IMR-90 (cell line): ENCODE data around the gene FRMD5.

Experiments used
- BHLHE40 ChIP-seq: fragments of 150-350 bp; IDR thresholded peaks from 2 replicates; pipeline ENCODE4 v1.6.1; 2016; ENCODE audit warnings: mild to moderate bottlenecking, low read depth, low read length
- CEBPB ChIP-seq: IDR thresholded peaks from 2 replicates; pipeline ENCODE4 v1.6.1; 2012; ENCODE audit warnings: low read depth, low read length, improper control_type of control experiment
- FOS ChIP-seq: fragments of 150-350 bp; IDR thresholded peaks from 2 replicates; pipeline ENCODE4 v1.6.1; 2016; ENCODE audit warnings: low read depth, low read length
- MAFK ChIP-seq: IDR thresholded peaks from 2 replicates; pipeline ENCODE4 v1.6.1; 2012; ENCODE audit warnings: low read depth, low read length, improper control_type of control experiment
- MXI1 ChIP-seq: IDR thresholded peaks from 2 replicates; pipeline ENCODE4 v1.6.1; 2012; ENCODE audit warnings: low read depth, mild to moderate bottlenecking, low read length, moderate library complexity, borderline replicate concordance
- NFE2L2 ChIP-seq: fragments of 150-350 bp; IDR thresholded peaks from 2 replicates; pipeline ENCODE4 v1.6.1; 2016; ENCODE audit warnings: low read depth, mild to moderate bottlenecking, low read length
- POLR2A ChIP-seq: IDR thresholded peaks from 2 replicates; pipeline ENCODE4 v1.6.1; 2012; ENCODE audit warnings: mild to moderate bottlenecking, low read depth, low read length
- RAD21 ChIP-seq: IDR thresholded peaks from 2 replicates; pipeline ENCODE4 v1.6.1; 2012; ENCODE audit warnings: low read length, improper control_type of control experiment
- RCOR1 ChIP-seq: IDR thresholded peaks from 2 replicates; pipeline ENCODE4 v1.6.1; 2012; ENCODE audit warnings: mild to moderate bottlenecking, low read length, improper control_type of control experiment; ENCODE audit not compliant: insufficient replicate concordance
- RFX5 ChIP-seq: IDR thresholded peaks from 2 replicates; pipeline ENCODE4 v1.8.0; 2012; ENCODE audit warnings: low read depth, mild to moderate bottlenecking, low read length, moderate library complexity
- SMC3 ChIP-seq: fragments of 150-350 bp; IDR thresholded peaks from 2 replicates; pipeline ENCODE4 v1.6.1; 2016; ENCODE audit warnings: low read depth, mild to moderate bottlenecking, antibody characterized with exemption, low read length, moderate library complexity
- TF ChIP-seq, protein P1 (sequence below): conservative IDR thresholded peaks from 2 replicates; pipeline ENCODE4 v1.5.1; 2012; ENCODE audit warnings: mild to moderate bottlenecking, low read depth, low read length, improper control_type of control experiment
- TF ChIP-seq, protein P2 (sequence below): fragments of 150-350 bp; IDR thresholded peaks from 2 replicates; pipeline ENCODE4 v1.6.1; 2017; ENCODE audit warnings: mild to moderate bottlenecking, antibody characterized with exemption, low read length, low read depth

DNA sequence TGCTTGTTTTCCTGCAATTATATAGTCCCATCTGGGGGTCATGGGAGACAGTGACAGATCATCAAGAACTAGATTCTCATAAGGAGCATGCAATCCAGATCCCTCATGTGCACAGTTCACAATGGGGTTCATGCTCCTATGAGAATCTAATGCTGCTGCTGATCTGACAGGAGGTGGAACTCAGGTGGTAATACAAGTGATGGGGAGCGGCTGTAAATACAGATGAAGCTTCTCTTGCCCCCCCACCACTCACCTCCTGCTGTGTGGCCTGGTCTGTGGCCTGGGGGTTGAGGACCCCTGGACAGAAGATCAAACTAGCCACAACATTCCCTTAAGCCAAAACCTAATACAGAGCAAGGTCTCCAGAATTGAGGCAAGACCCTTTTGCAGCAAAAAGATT, 207.1 kb downstream of the FRMD5 start:
- TF ChIP-seq, protein P1, sequence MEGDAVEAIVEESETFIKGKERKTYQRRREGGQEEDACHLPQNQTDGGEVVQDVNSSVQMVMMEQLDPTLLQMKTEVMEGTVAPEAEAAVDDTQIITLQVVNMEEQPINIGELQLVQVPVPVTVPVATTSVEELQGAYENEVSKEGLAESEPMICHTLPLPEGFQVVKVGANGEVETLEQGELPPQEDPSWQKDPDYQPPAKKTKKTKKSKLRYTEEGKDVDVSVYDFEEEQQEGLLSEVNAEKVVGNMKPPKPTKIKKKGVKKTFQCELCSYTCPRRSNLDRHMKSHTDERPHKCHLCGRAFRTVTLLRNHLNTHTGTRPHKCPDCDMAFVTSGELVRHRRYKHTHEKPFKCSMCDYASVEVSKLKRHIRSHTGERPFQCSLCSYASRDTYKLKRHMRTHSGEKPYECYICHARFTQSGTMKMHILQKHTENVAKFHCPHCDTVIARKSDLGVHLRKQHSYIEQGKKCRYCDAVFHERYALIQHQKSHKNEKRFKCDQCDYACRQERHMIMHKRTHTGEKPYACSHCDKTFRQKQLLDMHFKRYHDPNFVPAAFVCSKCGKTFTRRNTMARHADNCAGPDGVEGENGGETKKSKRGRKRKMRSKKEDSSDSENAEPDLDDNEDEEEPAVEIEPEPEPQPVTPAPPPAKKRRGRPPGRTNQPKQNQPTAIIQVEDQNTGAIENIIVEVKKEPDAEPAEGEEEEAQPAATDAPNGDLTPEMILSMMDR: no peak
- no peak for TF ChIP-seq RFX5
- TF ChIP-seq, protein P2, sequence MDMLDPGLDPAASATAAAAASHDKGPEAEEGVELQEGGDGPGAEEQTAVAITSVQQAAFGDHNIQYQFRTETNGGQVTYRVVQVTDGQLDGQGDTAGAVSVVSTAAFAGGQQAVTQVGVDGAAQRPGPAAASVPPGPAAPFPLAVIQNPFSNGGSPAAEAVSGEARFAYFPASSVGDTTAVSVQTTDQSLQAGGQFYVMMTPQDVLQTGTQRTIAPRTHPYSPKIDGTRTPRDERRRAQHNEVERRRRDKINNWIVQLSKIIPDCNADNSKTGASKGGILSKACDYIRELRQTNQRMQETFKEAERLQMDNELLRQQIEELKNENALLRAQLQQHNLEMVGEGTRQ: no peak
- TF ChIP-seq RCOR1: no peak
- TF ChIP-seq SMC3: no peak
- TF ChIP-seq MXI1: no peak
- no peak for TF ChIP-seq POLR2A
- no peak for TF ChIP-seq CEBPB
- TF ChIP-seq RAD21: no peak
- TF ChIP-seq MAFK: no peak
- no peak for TF ChIP-seq FOS
- TF ChIP-seq NFE2L2: no peak
- no peak for TF ChIP-seq BHLHE40
